ENCODE data around the gene SHISA6.

DNA sequence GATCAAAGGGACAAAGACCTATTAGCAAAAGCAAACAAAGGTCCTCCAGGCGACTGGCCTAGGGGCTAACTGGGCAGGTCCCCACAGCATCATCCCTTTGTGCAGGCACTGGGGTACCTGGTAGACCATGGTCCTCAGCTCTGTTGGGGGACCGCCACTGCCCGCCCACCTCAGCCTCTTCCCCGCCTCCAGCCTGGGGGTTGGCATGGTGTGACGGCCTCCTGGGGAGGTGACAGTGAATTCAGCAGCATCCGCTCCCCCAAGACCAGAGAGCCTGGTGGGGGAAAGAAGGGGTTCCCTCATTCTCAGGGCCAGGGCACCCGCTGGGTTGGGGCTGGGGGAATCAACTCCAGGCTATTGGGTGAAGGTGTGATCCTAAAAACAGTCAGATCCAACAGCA, 318.6 kb downstream of the SHISA6 start:
- TF ChIP-seq EZH2 (IDR thresholded peaks at IDR 0.05; ENCODE audit: borderline replicate concordance, low read length) (no peak), CTCF (conservative IDR thresholded peaks at IDR 0.05 in 1 of 2, IDR thresholded peaks at IDR 0.05 in 1 of 2; ENCODE audit: extremely low read depth in 1 of 2, insufficient read depth in 1 of 2, low read depth in 1 of 2, low read length in 2 of 2) (no peak)

Data from mammary epithelial cell (primary cell).